ENCODE results near the gene SPIN2B.
A peak's percentile ranks its signal among the peaks of the same experiment; 100 is the strongest.
"Not testable (repeated sequence)": the region's sequence is repeated elsewhere in the genome, so short reads cannot be mapped to it uniquely, and the experiment has no call there.

Gene SPIN2B

GRCh38 chrX:57121162-57121755 lies at the start of gene SPIN2B:
SPIN2B (minus strand) TSS chrX:57121548.
- peak; percentile 88 for DNase-seq (ENCODE audit: low spot score)

GRCh38 chrX:57156397-57157049 lies 35.2 kb upstream of the SPIN2B start:
- peak; percentile 49 for DNase-seq (ENCODE audit: low spot score)

GRCh38 chrX:57155171-57155570 lies 33.8 kb upstream of the SPIN2B start:
- DNase-seq (ENCODE audit: low spot score): no peak

GRCh38 chrX:57152222-57152621 lies 30.9 kb upstream of the SPIN2B start:
- not testable (repeated sequence) for DNase-seq (ENCODE audit: low spot score)

- no peak for DNase-seq (ENCODE audit: low spot score)
These were observed 17.3 kb upstream of the SPIN2B start for GRCh38 chrX:57138674-57139073.

- DNase-seq (ENCODE audit: low spot score): peak; percentile 20
These were observed 16.2 kb upstream of the SPIN2B start for GRCh38 chrX:57137501-57137900.

GRCh38 chrX:57137073-57137472 lies 15.7 kb upstream of the SPIN2B start, which contains the start of gene SPIN2A:
SPIN2A (minus strand) TSS chrX:57137397; CDS start chrX:57136597, 800 bp downstream.
- not testable (repeated sequence) for DNase-seq (ENCODE audit: low spot score)

GRCh38 chrX:57136589-57136988 lies 15.2 kb upstream of the SPIN2B start:
- DNase-seq (ENCODE audit: low spot score): not testable (repeated sequence)

GRCh38 chrX:57135287-57135686 lies 13.9 kb upstream of the SPIN2B start:
- no peak for DNase-seq (ENCODE audit: low spot score)

GRCh38 chrX:57134702-57135101 lies 13.4 kb upstream of the SPIN2B start:
- DNase-seq (ENCODE audit: low spot score): no peak

- no peak for DNase-seq (ENCODE audit: low spot score)
These were observed 12.4 kb upstream of the SPIN2B start for GRCh38 chrX:57133706-57134105.

GRCh38 chrX:57133284-57133683 lies 11.9 kb upstream of the SPIN2B start:
- not testable (repeated sequence) for DNase-seq (ENCODE audit: low spot score)

GRCh38 chrX:57132046-57132445 lies 10.7 kb upstream of the SPIN2B start:
- no peak for DNase-seq (ENCODE audit: low spot score)

GRCh38 chrX:57121816-57122215 lies 468 bp upstream of the SPIN2B start:
- no peak for DNase-seq (ENCODE audit: low spot score)

- not testable (repeated sequence) for DNase-seq (ENCODE audit: low spot score)
These were observed 658 bp downstream of the SPIN2B start for GRCh38 chrX:57120619-57121161.

- DNase-seq (ENCODE audit: low spot score): no peak
These were observed 1.9 kb downstream of the SPIN2B start for GRCh38 chrX:57119416-57119815.

- not testable (repeated sequence) for DNase-seq (ENCODE audit: low spot score)
These were observed 3.8 kb downstream of the SPIN2B start for GRCh38 chrX:57117566-57117965.

GRCh38 chrX:57104921-57105398 lies 16.4 kb downstream of the SPIN2B start:
- DNase-seq (ENCODE audit: low spot score): no peak

- no peak for DNase-seq (ENCODE audit: low spot score)
These were observed 16.9 kb downstream of the SPIN2B start for GRCh38 chrX:57104406-57104805.

GRCh38 chrX:57103489-57103888 lies 17.9 kb downstream of the SPIN2B start:
- no peak for DNase-seq (ENCODE audit: low spot score)

- DNase-seq (ENCODE audit: low spot score): not testable (repeated sequence)
These were observed 18.4 kb downstream of the SPIN2B start for GRCh38 chrX:57102918-57103317.

GRCh38 chrX:57083143-57083542 lies 38.2 kb downstream of the SPIN2B start:
- DNase-seq (ENCODE audit: low spot score): no peak

GRCh38 chrX:57074458-57074857 lies 46.9 kb downstream of the SPIN2B start:
- DNase-seq (ENCODE audit: low spot score): no peak
